ENCODE data around the gene ZNF385B.
"Not testable (repeated sequence)": the region's sequence is repeated elsewhere in the genome, so short reads cannot be mapped to it uniquely, and the experiment has no call there.

The ZNF385B gene

DNA sequence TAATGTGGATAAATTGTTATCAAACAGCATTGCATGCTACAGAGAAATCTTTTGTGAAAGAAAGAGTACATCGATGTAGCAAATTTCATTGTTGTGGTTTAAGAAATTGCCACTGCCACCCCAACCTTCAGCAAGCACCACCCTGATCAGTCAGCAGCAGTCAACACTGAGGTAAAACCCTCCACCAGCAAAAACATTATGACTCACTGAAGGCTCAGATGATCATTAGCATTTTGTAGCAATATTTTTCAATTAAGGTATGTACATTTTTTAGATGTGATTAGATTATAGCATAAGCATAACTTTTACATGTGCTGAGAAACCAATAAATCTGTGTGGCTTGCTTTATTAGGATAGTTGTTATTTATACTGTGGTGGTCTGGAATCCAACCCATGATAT, 75.5 kb downstream of the ZNF385B start:
- no peak overlapping the region for H3K4me3 ChIP-seq (replicated peaks; ENCODE audit: insufficient read depth, low read length)
- no peaks in the 10 kb centered on the region for H3K27me3 ChIP-seq (ENCODE audit: insufficient read depth, poor library complexity, severe bottlenecking)
- no peak overlapping the region for H3K27ac ChIP-seq (replicated peaks)
- DNase-seq (ENCODE audit: low read depth in 1 of 2, low spot score in 1 of 2), result no peak
- TF ChIP-seq POLR2AphosphoS5 (IDR thresholded peaks at IDR 0.05; ENCODE audit: low read depth), result no peak
- TF ChIP-seq SPI1 (IDR thresholded peaks at IDR 0.05; ENCODE audit: borderline replicate concordance, low read depth), result no peak
- TF ChIP-seq REST (IDR thresholded peaks at IDR 0.05; ENCODE audit: insufficient replicate concordance, low read depth), result no peak
- TF ChIP-seq, protein P1, sequence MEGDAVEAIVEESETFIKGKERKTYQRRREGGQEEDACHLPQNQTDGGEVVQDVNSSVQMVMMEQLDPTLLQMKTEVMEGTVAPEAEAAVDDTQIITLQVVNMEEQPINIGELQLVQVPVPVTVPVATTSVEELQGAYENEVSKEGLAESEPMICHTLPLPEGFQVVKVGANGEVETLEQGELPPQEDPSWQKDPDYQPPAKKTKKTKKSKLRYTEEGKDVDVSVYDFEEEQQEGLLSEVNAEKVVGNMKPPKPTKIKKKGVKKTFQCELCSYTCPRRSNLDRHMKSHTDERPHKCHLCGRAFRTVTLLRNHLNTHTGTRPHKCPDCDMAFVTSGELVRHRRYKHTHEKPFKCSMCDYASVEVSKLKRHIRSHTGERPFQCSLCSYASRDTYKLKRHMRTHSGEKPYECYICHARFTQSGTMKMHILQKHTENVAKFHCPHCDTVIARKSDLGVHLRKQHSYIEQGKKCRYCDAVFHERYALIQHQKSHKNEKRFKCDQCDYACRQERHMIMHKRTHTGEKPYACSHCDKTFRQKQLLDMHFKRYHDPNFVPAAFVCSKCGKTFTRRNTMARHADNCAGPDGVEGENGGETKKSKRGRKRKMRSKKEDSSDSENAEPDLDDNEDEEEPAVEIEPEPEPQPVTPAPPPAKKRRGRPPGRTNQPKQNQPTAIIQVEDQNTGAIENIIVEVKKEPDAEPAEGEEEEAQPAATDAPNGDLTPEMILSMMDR (IDR thresholded peaks at IDR 0.05; ENCODE audit: insufficient read depth, low read length), result no peak
- no peak for TF ChIP-seq GABPA (IDR thresholded peaks at IDR 0.05; ENCODE audit: low read depth)

DNA sequence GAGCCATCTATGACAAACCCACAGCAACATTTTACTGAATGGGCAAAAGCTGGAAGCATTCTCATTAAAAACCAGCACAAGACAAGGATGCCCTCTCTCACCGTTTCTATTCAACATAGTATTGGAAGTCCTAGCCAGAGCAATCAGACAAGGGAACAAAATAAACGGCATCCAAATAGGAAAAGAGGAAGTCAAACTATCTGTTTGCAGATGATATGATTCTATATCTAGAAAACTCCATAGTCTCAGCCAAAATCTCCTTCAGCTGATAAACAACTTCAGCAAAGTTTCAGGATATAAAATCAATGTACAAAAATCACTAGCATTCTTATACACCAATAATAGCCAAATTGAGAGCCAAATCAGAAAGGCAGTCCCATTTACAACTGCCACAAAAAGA, 79.1 kb downstream of the ZNF385B start:
- H3K27ac ChIP-seq (replicated peaks); DNase-seq (ENCODE audit: low read depth in 1 of 2, low spot score in 1 of 2): not testable (repeated sequence)
- peak; percentile 57 for TF ChIP-seq SPI1 (IDR thresholded peaks at IDR 0.05; ENCODE audit: borderline replicate concordance, low read depth)

DNA sequence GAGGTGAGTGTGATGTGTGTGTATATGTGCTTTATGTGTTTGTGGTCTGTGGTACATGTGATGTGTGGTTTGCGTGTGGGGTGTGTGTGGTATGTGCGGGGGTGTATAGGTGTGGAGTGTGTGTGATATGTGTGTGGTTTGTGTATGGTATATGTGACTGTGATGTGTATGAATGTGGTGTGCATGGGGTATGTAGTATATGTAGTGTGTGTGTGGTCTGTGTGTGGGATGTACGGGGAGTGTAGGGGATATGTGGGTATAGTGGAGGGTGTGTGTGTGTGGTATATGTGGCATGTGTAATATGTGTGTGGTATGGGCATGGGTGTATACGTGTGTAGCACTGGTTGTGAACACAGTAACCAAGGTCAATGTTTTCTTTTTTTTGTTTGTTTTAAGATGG, 87.4 kb downstream of the ZNF385B start:
- no peak for DNase-seq (ENCODE audit: low read depth in 1 of 2, low spot score in 1 of 2)
- no peak for TF ChIP-seq GABPA (IDR thresholded peaks at IDR 0.05; ENCODE audit: low read depth)
- TF ChIP-seq POLR2AphosphoS5 (IDR thresholded peaks at IDR 0.05; ENCODE audit: low read depth), result no peak
- TF ChIP-seq, protein P1 (IDR thresholded peaks at IDR 0.05; ENCODE audit: insufficient read depth, low read length), result no peak
- no peak for TF ChIP-seq SPI1 (IDR thresholded peaks at IDR 0.05; ENCODE audit: borderline replicate concordance, low read depth)
- no peak for TF ChIP-seq REST (IDR thresholded peaks at IDR 0.05; ENCODE audit: insufficient replicate concordance, low read depth)
- no peak overlapping the region for H3K27ac ChIP-seq (replicated peaks)

More for the DNA sequence above, 79.1 kb downstream of the ZNF385B start:
- not testable (repeated sequence) for H3K4me3 ChIP-seq (replicated peaks; ENCODE audit: insufficient read depth, low read length); H3K27me3 ChIP-seq (ENCODE audit: insufficient read depth, poor library complexity, severe bottlenecking)

GRCh38 chr2:179772346-179772745, 89.1 kb downstream of the ZNF385B start:
- Histone ChIP-seq H3K27me3 (ENCODE audit: insufficient read depth, poor library complexity, severe bottlenecking) (no peaks in the 10 kb centered on the region), H3K4me3 (replicated peaks; ENCODE audit: insufficient read depth, low read length) (no peak overlapping the region), H3K27ac (replicated peaks) (no peak overlapping the region)
- no peak for DNase-seq (ENCODE audit: low read depth in 1 of 2, low spot score in 1 of 2)
- TF ChIP-seq, protein P1 (IDR thresholded peaks at IDR 0.05; ENCODE audit: insufficient read depth, low read length), result no peak
- TF ChIP-seq GABPA (IDR thresholded peaks at IDR 0.05; ENCODE audit: low read depth) (no peak), REST (IDR thresholded peaks at IDR 0.05; ENCODE audit: insufficient replicate concordance, low read depth) (no peak)

More for the DNA sequence above, 87.4 kb downstream of the ZNF385B start:
- Histone ChIP-seq H3K27me3 (ENCODE audit: insufficient read depth, poor library complexity, severe bottlenecking) (no peaks in the 10 kb centered on the region), H3K4me3 (replicated peaks; ENCODE audit: insufficient read depth, low read length) (no peak overlapping the region)
